HG03460 (cell line): Measurements from ENCODE around the gene MYF6.

ENCODE experiments used
- ATAC-seq: cut with Tn5 transposase; IDR thresholded peaks from one replicate; pipeline ENCODE4 v1.9.1; 2021; ENCODE audit not compliant: unreplicated experiment

MYF6 gene

GRCh38 chr12:80704420-80704819 lies 3.0 kb upstream of the MYF6 start:
- ATAC-seq, result no peak

GRCh38 chr12:80707830-80708258 lies 410 bp downstream of the MYF6 start:
- no peak for ATAC-seq

- ATAC-seq, result no peak
These were observed 983 bp downstream of the MYF6 start for GRCh38 chr12:80708259-80708974.

- ATAC-seq, result no peak
These were observed 1.5 kb downstream of the MYF6 start for GRCh38 chr12:80708975-80709328.

GRCh38 chr12:80709811-80710726 lies 2.6 kb downstream of the MYF6 start:
- peak; percentile 60 for ATAC-seq

DNA sequence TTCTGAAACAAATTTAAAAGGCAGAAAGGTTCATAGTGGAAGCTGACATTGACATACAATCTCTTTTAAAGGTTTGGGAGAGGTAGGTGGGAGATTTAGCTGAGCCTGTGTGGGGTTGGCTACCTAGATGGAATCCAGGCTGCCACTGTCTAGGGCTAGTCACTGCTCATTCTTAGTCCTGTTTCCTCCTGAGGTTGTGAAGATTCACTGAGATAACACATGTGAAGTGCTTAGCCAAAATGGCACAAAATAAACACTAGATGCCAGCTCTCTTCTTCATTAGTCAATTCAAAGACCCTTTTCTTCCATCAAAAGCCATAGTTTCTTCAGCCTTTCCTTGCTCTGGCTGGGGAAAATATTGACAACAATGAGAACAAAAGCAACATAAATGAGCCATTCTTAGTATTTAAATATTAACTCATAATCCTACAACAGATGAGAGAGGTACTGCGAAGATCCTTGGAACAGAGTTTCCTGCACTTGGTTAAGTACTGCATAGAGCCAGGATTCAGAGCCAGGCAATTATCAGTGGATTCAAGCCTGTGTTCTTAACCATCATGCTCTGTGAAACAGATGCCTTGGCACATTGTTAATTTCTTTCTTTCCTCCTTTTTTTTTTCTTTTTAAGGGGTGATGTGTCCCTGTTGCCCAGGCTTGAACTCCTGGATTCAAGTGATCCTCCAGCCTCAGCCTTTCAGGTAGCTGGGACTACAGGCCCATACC lies 3.5 kb downstream of the MYF6 start:
- no peak for ATAC-seq

- ATAC-seq, result no peak
These were observed 4.4 kb downstream of the MYF6 start for GRCh38 chr12:80711866-80712265.

- no peak for ATAC-seq
These were observed 5.4 kb downstream of the MYF6 start for GRCh38 chr12:80712866-80713265.

- no peak for ATAC-seq
These were observed 6.0 kb downstream of the MYF6 start for GRCh38 chr12:80713419-80713818.

- no peak for ATAC-seq
These were observed 6.6 kb downstream of the MYF6 start for GRCh38 chr12:80714055-80714454.

- ATAC-seq, result no peak
These were observed 7.4 kb downstream of the MYF6 start for GRCh38 chr12:80714846-80715245.

DNA sequence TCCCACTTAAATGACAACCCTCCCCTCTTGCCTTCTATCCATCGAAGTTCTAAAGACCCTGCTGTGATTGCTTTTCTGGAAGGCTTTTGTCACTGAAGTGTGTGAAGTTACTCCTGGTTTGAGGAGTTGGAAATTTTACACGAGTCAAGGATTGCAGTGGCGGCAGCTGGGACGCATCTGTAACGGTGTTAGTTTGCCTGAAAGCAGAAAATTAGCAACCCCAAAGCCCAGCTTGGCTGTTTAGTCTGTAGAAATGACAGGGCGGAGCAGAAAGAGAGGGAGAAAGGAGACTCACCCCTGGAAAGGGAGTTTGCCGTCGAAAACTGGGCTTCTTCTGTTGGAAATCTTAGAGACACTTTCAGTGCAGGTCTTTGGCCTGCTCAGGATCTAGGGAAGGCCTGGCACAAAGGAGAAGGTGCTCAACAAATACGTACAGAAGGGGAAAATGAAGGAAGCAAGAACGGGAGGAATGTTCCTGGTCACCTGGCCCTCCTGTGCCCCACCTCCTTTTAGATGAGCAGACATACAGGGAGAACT lies 8.3 kb downstream of the MYF6 start:
- ATAC-seq, result no peak

DNA sequence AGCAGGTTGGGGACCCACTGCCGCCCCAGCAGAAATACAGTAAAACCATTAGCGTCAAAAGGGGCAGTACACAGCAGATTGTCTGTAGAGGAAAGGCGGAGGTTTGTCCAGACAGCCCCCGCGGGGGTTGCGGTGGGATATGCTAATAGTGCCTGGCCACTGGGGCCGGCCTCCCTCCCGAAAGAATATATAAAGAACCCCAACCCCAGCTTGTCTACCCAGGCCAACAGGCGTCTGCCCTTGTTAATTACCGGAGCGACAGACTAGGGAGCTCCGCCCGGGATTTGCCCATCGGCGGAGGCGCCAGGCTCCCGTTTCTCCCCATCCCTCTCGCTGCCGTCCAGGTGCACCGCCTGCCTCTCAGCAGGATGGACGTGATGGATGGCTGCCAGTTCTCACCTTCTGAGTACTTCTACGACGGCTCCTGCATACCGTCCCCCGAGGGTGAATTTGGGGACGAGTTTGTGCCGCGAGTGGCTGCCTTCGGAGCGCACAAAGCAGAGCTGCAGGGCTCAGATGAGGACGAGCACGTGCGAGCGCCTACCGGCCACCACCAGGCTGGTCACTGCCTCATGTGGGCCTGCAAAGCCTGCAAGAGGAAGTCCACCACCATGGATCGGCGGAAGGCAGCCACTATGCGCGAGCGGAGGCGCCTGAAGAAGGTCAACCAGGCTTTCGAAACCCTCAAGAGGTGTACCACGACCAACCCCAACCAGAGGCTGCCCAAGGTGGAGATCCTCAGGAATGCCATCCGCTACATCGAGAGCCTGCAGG lies 9.4 kb downstream of the MYF6 start, which contains the start of gene MYF5:
Gene MYF5, plus strand, starts transcription at position 217 of the 774 bp plus-strand sequence. Its CDS starts 152 bp downstream, at position 369.
- no peak for ATAC-seq

DNA sequence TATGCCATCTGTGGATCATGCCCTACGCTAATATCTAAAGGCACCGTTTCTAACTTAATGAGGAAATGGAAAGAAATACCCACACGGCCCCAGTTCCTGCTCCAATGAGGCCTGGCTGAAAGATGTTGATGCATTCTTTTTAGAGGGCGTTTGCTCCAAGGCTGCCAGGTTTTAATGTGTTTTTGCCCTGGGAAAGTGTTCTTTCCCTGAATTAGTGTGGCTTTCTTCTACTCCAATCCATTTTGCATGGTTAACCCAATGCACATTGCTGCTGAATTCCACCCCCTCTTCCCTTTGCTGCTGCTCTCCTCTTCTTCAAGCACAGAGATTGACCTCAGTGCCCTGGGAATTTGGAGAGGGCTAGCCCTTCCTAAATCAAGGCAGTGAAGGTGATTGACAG lies 10.4 kb downstream of the MYF6 start:
- no peak for ATAC-seq

DNA sequence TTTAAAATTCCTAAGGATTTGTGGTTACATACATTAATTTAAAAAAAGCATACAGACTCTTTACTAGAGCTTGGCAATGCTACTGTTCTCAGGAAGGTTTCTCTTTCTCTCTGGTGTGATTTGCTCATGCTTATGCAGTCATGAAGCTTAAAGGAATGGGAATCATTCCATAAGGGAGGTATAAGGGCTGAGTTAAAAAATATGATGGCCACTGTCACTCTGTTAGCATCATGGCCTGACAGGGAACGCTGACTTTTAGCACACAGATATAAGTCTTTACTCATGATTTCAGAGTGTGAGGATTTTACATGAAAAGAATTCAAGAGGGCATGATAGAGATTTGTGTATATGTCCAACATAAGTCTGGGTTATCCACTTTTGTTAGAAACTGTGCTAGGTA lies 13.1 kb downstream of the MYF6 start:
- ATAC-seq, result no peak

- no peak for ATAC-seq
These were observed 13.9 kb downstream of the MYF6 start for GRCh38 chr12:80721326-80721725.

DNA sequence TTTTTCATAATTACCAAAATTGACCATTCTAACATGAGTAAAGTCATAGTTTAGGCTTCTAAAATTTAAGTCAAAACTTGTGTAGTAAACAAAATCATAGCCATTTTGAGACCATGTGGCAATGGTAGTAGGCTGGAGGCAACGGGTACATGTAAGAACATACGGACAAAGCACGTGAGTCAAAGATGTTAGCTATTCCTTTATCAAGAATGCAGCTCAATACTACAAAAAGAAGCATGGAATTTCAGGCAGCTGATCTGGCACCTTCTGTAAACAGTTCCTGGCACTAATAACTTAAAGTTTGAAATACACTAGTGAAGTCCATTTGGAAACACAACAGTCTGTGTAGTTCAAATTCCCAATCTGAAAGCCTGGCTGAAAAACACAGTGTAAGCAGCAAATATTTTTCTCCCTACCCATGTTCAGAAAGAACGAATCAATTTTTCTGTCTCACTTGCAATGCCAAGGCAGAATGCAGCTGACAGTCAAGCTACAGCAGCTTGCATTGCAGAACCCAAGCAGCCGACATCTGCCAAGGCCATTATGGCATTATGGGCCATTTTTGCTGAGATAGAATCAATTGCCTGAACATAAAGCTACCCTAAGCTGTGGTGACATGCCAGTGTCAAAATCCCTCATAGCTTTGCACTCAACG lies 38.5 kb downstream of the MYF6 start:
- ATAC-seq, result no peak

GRCh38 chr12:80747800-80748199 lies 40.4 kb downstream of the MYF6 start:
- ATAC-seq, result no peak

GRCh38 chr12:80749456-80749855 lies 42.0 kb downstream of the MYF6 start:
- ATAC-seq, result no peak

- no peak for ATAC-seq
These were observed 45.0 kb downstream of the MYF6 start for GRCh38 chr12:80752464-80752863.
